ENCODE data around the gene CCDC148.

DNA sequence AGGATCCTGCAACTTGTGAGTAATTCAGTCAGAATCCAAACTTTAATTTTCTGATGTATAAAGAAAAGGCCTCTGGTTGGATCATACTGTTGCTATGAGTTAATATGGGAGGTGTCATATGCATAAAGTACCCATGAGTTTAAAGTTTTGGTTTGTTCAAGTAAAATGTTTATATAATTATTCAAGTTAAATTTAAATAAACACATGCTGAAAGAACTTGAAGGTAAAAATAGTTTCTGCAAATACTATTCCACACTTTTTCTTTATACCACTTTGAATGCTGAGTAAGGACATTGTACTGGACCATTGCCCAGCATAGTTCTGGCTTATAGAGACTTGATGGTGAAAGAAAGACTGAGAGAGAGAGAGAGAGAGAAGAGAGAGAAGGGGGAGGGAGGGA, 30.9 kb upstream of the CCDC148 start:
- TF ChIP-seq, protein P1, sequence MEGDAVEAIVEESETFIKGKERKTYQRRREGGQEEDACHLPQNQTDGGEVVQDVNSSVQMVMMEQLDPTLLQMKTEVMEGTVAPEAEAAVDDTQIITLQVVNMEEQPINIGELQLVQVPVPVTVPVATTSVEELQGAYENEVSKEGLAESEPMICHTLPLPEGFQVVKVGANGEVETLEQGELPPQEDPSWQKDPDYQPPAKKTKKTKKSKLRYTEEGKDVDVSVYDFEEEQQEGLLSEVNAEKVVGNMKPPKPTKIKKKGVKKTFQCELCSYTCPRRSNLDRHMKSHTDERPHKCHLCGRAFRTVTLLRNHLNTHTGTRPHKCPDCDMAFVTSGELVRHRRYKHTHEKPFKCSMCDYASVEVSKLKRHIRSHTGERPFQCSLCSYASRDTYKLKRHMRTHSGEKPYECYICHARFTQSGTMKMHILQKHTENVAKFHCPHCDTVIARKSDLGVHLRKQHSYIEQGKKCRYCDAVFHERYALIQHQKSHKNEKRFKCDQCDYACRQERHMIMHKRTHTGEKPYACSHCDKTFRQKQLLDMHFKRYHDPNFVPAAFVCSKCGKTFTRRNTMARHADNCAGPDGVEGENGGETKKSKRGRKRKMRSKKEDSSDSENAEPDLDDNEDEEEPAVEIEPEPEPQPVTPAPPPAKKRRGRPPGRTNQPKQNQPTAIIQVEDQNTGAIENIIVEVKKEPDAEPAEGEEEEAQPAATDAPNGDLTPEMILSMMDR (IDR thresholded peaks at IDR 0.05 in 4 of 5, conservative IDR thresholded peaks at IDR 0.05 in 1 of 5), result no peak
- TF ChIP-seq POLR2A (IDR thresholded peaks at IDR 0.05), result no peak
